ENCODE results near the gene SRSF7. TPM values are rescaled to one million over a fixed set of nuclear protein-coding genes. Genes with fewer than 3 reads are reported as not detected.

Gene SRSF7
- total RNA-seq, 4 donors from 2014 or later = 60.8 to 135 (median 86.2) TPM

DNA sequence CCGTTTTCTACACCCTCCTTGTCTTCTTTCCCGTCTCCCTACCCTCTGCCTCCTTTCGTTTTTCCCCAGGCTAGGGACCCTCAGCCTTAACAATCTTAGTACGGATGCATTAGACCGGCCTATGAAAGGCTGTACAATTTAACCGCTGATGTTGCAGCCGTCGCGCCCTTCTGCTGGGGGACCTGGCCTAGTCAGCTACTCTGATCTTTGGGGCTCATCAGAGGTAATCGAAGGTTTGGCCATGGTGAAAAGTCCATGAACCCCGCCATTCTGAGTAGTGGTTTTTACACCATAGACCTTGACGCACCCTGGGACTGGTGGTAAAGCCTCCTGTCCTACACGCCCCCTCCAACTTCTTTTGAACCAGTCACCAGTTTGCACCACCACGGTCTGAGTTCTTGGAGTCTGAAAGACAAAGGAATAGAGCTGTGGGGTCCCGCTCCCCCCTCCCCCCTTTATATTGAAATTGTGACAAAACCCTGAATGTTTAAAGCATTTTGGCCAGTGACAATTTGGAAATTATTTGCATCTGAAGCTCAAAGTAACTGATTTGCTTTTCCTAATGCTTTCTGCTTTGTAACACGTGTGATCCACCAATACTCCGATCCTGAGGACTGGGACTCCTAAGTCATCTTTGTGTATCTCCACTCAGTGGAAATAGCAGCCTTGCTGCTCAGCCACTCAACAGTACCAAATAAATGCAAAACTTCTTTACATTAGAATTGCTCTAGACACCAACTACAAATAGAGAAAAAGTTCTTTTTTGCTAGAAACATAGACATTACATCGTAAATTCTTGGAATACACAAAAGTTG, 642 bp upstream of the SRSF7 start:
- TF ChIP-seq CTCF (IDR thresholded peaks at IDR 0.05; ENCODE audit: low read depth) = no peak

GRCh38 chr2:38750011-38750890, 910 bp downstream of the SRSF7 start:
- no peak for TF ChIP-seq CTCF (IDR thresholded peaks at IDR 0.05; ENCODE audit: low read depth)

DNA sequence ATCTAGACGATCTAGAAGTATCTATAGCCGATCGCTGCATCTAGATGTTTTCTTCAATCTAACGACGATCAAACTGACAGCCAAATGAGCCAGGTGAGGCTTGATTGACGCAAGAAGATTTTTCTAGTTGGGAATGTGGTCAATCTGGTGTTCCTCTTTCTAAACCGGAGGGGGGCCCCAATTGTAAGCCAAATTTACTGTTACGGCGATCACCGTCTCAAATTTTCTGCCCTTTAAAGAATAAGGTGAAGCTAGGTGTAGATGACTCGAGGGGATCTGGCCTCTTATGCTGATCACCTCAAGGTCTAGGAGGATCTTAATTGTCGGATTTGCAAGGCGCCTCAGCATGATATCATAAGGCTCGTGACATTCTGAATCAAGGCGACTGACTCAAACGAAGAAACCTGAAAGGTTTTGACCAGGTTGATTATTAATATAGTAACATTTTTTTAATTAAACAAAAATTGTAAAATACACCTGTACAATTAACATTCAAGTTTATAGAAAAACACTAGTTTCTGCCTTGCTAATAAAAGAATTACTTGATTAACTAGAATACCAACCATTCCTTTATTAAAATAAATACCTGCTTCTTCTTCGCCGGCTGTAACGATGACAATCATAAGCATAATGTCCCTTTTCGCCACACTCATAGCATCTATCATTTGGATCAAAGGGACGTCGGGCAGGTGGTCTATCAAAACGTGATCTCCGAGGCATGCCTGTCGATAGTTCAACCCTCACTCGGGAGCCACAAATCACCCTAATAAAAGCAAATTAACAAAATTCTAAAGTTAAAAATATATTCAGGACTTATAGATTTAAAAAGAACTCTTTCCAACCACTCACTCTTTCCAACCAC, 2.0 kb downstream of the SRSF7 start:
- no peak for TF ChIP-seq CTCF (IDR thresholded peaks at IDR 0.05; ENCODE audit: low read depth)

DNA sequence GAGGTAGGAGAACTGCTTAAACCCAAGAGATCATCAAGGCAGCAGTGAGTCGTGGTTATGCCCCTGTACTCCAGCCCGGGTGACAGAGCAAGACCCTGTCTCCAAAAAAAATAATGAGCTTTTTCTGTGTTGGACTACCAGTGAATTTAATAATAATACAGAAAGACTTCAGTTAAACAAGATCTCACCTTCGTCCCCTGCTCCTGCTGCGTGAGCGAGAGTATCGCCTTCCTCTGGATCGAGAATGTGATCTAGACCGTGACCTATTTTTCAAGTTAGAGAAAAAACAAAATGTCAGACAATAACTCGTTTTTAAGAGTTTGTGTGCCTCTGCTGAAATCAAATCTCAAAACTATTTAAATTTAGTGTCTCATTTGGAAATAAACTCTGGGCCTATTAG, 2.8 kb downstream of the SRSF7 start:
- no peak for TF ChIP-seq CTCF (IDR thresholded peaks at IDR 0.05; ENCODE audit: low read depth)

GRCh38 chr2:38747819-38748218, 3.3 kb downstream of the SRSF7 start:
- no peak for TF ChIP-seq CTCF (IDR thresholded peaks at IDR 0.05; ENCODE audit: low read depth)

DNA sequence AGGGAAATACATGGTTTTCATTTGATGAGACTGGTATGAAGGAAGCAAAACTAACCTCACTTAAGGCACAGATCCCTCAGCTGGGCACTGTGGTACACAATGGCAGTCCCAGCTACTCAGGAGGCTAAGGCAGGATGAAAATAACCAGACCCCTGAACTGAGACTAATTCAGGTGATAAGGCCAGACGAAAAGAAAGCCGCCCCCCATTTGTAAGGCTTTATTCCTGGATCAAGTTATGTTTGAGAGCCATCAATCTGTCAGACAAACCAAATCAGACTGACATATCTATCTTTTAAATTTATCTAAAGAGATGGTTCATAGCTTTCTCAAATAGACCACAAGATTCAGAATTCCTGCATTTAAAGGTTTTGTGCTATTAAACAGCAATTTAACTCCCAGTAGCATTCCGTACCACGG, 4.1 kb downstream of the SRSF7 start:
- no peak for TF ChIP-seq CTCF (IDR thresholded peaks at IDR 0.05; ENCODE audit: low read depth)
